Measurements from ENCODE around the gene SETD2. TPM values are rescaled to one million over a fixed set of nuclear protein-coding genes. Genes with fewer than 3 reads are reported as not detected.

SETD2 gene
- total RNA-seq, 2 experiments from 2014 or later = 87.3 to 87.4 TPM

DNA sequence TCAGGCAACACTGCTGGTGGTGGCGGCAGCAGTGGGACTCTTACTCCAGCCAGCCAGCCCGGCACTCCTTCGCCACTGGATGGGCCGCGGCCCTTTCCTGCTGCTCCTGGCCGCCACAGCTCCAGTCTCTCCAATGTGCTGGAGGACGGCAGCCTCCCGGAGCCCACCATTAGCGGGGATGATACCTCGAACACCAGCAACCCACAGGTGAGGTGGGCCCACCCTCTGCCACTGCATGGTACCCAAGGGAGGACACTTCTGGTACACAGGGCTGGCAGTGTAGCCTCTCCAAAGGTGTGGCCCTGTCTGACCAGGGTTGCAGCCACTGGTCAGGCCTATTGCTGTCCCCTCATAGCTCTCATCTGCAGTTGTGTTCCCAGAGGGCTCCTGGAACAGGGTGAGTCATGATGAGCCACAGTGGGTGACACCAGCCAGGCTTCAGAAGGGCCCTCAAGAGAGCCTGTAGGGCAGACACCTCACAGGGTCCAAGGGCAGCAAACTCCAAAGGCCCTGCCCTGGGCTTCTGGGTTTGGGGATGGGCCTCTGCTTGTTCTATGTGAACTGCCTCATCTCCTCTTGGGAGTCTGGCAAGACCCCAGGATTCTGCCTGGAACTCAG is 163.6 kb downstream of the SETD2 start:
- ATAC-seq (ENCODE audit: poor library complexity) (no peak), DNase-seq (no peak)
- Mint-ChIP-seq H3K4me1 (ENCODE audit: low read depth) (peaks cover 16% of the 10 kb centered on the region), H3K4me3 (no peak overlapping the region), H3K36me3 (ENCODE audit: low read depth) (peaks cover 64% of the 10 kb centered on the region), H3K9me3 (no peaks in the 10 kb centered on the region), H3K27me3 (no peaks in the 10 kb centered on the region), H3K27ac (no peak overlapping the region)
- Histone ChIP-seq H3K4me3 (ENCODE audit: low read length) (no peak overlapping the region), H3K27me3 (ENCODE audit: control insufficient read depth in 1 of 2, insufficient read depth in 2 of 2, low read length in 2 of 2) (no peaks in the 10 kb centered on the region), H3K9me3 (ENCODE audit: control insufficient read depth in 1 of 2, insufficient read depth in 1 of 2, low read length in 2 of 2) (no peaks in the 10 kb centered on the region), H3K4me1 (ENCODE audit: insufficient read depth, low read length) (peaks cover 35% of the 10 kb centered on the region), H3K36me3 (ENCODE audit: insufficient read depth, low read length) (peaks cover 100% of the 10 kb centered on the region), H3K27ac (ENCODE audit: low read depth in 1 of 2, low read length in 2 of 2) (no peak overlapping the region)
- intact Hi-C loops (cut with DNase I, micrococcal nuclease) = no loop called here
- ChIA-PET POLR2A (interaction anchor here (0.5 to 1.4 kb wide), 2 partner anchors 20 to 279 kb away, joined by 3 to 5 read pairs; partner anchors contain the start of gene NBEAL2), CTCF (no interaction called here)
- TF ChIP-seq, protein P1, sequence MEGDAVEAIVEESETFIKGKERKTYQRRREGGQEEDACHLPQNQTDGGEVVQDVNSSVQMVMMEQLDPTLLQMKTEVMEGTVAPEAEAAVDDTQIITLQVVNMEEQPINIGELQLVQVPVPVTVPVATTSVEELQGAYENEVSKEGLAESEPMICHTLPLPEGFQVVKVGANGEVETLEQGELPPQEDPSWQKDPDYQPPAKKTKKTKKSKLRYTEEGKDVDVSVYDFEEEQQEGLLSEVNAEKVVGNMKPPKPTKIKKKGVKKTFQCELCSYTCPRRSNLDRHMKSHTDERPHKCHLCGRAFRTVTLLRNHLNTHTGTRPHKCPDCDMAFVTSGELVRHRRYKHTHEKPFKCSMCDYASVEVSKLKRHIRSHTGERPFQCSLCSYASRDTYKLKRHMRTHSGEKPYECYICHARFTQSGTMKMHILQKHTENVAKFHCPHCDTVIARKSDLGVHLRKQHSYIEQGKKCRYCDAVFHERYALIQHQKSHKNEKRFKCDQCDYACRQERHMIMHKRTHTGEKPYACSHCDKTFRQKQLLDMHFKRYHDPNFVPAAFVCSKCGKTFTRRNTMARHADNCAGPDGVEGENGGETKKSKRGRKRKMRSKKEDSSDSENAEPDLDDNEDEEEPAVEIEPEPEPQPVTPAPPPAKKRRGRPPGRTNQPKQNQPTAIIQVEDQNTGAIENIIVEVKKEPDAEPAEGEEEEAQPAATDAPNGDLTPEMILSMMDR (IDR thresholded peaks at IDR 0.05) = no peak

DNA sequence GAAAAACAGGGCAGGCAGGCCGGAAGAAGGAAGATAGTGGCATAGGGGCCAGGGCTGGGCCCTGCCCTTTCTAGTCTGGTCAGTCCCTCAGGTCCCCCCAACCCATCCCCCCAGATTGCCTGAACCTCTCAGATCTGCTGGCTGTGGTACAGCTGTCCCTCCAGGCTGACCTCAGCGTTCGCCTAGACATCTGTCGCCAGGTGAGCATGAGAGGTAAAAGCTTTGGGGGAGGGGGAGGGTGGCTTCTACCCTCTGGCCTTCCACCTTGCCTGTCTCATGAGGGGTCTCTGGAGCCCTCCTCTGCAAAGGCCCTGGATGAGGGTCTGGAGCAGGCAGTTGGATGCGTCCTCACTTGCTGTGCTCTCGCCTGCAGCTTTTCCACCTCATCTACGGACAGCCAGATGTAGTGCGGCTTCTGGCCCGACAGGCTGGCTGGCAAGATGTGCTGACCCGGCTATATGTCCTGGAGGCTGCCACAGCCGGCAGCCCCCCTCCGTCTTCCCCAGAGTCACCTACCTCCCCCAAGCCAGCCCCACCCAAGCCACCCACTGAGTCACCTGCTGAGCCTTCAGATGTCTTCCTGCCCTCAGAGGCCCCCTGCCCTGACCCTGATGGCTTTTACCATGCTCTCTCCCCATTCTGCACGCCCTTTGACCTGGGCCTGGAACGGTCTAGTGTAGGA is 164.3 kb downstream of the SETD2 start:
- no peaks in the 10 kb centered on the region for H3K27me3 Mint-ChIP-seq
- H3K27ac Mint-ChIP-seq = no peak overlapping the region
- H3K36me3 Mint-ChIP-seq (ENCODE audit: low read depth) = peaks cover 66% of the 10 kb centered on the region
- no peak for ATAC-seq (ENCODE audit: poor library complexity)
- H3K4me3 ChIP-seq (ENCODE audit: low read length) = no peak overlapping the region
- peaks cover 16% of the 10 kb centered on the region for H3K4me1 Mint-ChIP-seq (ENCODE audit: low read depth)
- H3K9me3 Mint-ChIP-seq = no peaks in the 10 kb centered on the region
- DNase-seq = no peak
- ChIA-PET POLR2A (interaction anchor here (1.2 to 1.4 kb wide), 2 partner anchors 20 to 61 kb away, joined by 3 to 5 read pairs; partner anchors contain the start of gene NBEAL2), CTCF (interaction anchor here (3.2 kb wide), 1 partner anchor 76 kb away, joined by 11 read pairs; no protein-coding TSS in a partner anchor)
- no peak overlapping the region for H3K27ac ChIP-seq (ENCODE audit: low read depth in 1 of 2, low read length in 2 of 2)
- peaks cover 35% of the 10 kb centered on the region for H3K4me1 ChIP-seq (ENCODE audit: insufficient read depth, low read length)
- peaks cover 99% of the 10 kb centered on the region for H3K36me3 ChIP-seq (ENCODE audit: insufficient read depth, low read length)
- TF ChIP-seq, protein P1 (IDR thresholded peaks at IDR 0.05) = no peak
- intact Hi-C loops (cut with DNase I, micrococcal nuclease) = loop anchor here (2.0 to 5.0 kb wide), 4 partner anchors 77 to 295 kb away; no protein-coding TSS in a partner anchor
- no peaks in the 10 kb centered on the region for H3K9me3 ChIP-seq (ENCODE audit: control insufficient read depth in 1 of 2, insufficient read depth in 1 of 2, low read length in 2 of 2)
- H3K4me3 Mint-ChIP-seq = no peak overlapping the region
- no peaks in the 10 kb centered on the region for H3K27me3 ChIP-seq (ENCODE audit: control insufficient read depth in 1 of 2, insufficient read depth in 2 of 2, low read length in 2 of 2)

DNA sequence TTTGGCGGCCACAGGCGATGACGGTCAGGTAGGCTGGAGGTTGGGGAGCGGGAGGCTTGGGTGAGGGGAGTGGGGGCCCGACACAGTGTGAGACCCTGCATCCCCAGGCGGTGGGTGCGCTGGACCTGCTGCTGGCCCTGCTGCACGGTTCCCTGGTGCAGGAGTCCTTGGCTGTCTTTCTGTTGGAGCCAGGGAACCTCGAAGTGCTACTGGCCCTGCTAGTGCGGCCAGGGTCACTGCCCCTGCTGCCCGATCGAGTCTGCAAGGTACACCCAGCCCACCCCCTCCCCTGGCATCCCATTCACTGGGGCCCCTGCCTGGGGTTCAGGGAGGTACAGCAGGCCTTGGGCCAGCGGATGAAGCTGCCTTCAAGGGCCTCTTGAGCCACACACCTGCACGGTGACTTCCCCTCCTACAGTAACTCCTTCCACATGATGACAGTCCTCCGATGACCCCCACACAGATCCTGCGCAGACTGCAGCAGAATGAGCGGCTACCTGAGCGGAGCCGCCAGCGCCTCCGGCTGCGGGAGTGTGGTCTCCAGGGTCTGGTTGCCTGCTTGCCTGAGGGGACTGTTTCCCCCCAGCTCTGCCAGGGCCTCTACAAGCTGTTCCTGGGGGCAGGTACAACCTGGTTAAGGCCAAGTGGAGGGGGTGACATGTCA is 164.9 kb downstream of the SETD2 start:
- ATAC-seq (ENCODE audit: poor library complexity) (no peak), DNase-seq (no peak)
- H3K9me3 Mint-ChIP-seq = no peaks in the 10 kb centered on the region
- H3K9me3 ChIP-seq (ENCODE audit: control insufficient read depth in 1 of 2, insufficient read depth in 1 of 2, low read length in 2 of 2) = no peaks in the 10 kb centered on the region
- H3K4me3 Mint-ChIP-seq = no peak overlapping the region
- peaks cover 66% of the 10 kb centered on the region for H3K36me3 Mint-ChIP-seq (ENCODE audit: low read depth)
- peaks cover 99% of the 10 kb centered on the region for H3K36me3 ChIP-seq (ENCODE audit: insufficient read depth, low read length)
- no peak overlapping the region for H3K4me3 ChIP-seq (ENCODE audit: low read length)
- CTCF ChIA-PET = interaction anchor here (0.7 to 3.2 kb wide), 5 partner anchors 11 to 89 kb away, joined by 3 to 11 read pairs (median 4); no protein-coding TSS in a partner anchor
- no peak overlapping the region for H3K27ac ChIP-seq (ENCODE audit: low read depth in 1 of 2, low read length in 2 of 2)
- POLR2A ChIA-PET = interaction anchor here (1.2 to 1.9 kb wide), 4 partner anchors 19 to 61 kb away, joined by 3 to 9 read pairs (median 4); partner anchors contain the start of gene NBEAL2
- TF ChIP-seq, protein P1 (IDR thresholded peaks at IDR 0.05) = peak; percentile 59
- peaks cover 35% of the 10 kb centered on the region for H3K4me1 ChIP-seq (ENCODE audit: insufficient read depth, low read length)
- H3K27me3 ChIP-seq (ENCODE audit: control insufficient read depth in 1 of 2, insufficient read depth in 2 of 2, low read length in 2 of 2) = no peaks in the 10 kb centered on the region
- peak overlapping the region; percentile 25 for H3K27ac Mint-ChIP-seq
- H3K4me1 Mint-ChIP-seq (ENCODE audit: low read depth) = peaks cover 16% of the 10 kb centered on the region
- intact Hi-C loops (cut with DNase I, micrococcal nuclease) = loop anchor here (1.0 to 5.0 kb wide), 5 partner anchors 76 to 294 kb away; no protein-coding TSS in a partner anchor
- H3K27me3 Mint-ChIP-seq = no peaks in the 10 kb centered on the region

Measured in CD4-positive, alpha-beta T cell (primary cell).